ENCODE measurements around the gene SARNP.

SARNP gene

GRCh38 chr12:55741931-55742680 is 75.4 kb downstream of the SARNP start:
- DNase-seq = no peak

GRCh38 chr12:55739025-55739378 is 78.5 kb downstream of the SARNP start:
- no peak for DNase-seq

GRCh38 chr12:55738123-55739024 is 79.2 kb downstream of the SARNP start:
- DNase-seq = peak; percentile 27 to 93 (median 60)

GRCh38 chr12:55737581-55738122 is 79.9 kb downstream of the SARNP start:
- no peak for DNase-seq

- DNase-seq = peak in 3 of 5 experiments; percentile 30 to 69 (median 39)
Observed at GRCh38 chr12:55736780-55737580, 80.5 kb downstream of the SARNP start.

- DNase-seq = no peak
Observed at GRCh38 chr12:55736076-55736475, 81.4 kb downstream of the SARNP start.

GRCh38 chr12:55734595-55734994 is 82.9 kb downstream of the SARNP start:
- no peak for DNase-seq

- DNase-seq = no peak
Observed at GRCh38 chr12:55733858-55734257, 83.7 kb downstream of the SARNP start.

- DNase-seq = no peak
Observed at GRCh38 chr12:55733021-55733555, 84.4 kb downstream of the SARNP start.

- DNase-seq = no peak
Observed at GRCh38 chr12:55732288-55732687, 85.2 kb downstream of the SARNP start.

- DNase-seq = peak in 2 of 5 experiments; percentile 36 to 65
Observed at GRCh38 chr12:55729819-55730818, 87.4 kb downstream of the SARNP start.

- DNase-seq = peak; percentile 32 to 71 (median 46)
Observed at GRCh38 chr12:55728939-55729818, 88.3 kb downstream of the SARNP start, which contains the start of gene CD63. Gene CD63, minus strand, starts transcription at chr12:55729009. Its CDS starts 668 bp downstream, at chr12:55728341.

GRCh38 chr12:55728186-55728938 is 89.2 kb downstream of the SARNP start:
- DNase-seq = peak in 1 of 5 experiments; percentile 32

- DNase-seq = no peak
Observed at GRCh38 chr12:55727643-55728185, 89.8 kb downstream of the SARNP start.

GRCh38 chr12:55726971-55727370 is 90.6 kb downstream of the SARNP start:
- no peak for DNase-seq

- no peak for DNase-seq
Observed at GRCh38 chr12:55725556-55725955, 92.0 kb downstream of the SARNP start.

- DNase-seq = no peak
Observed at GRCh38 chr12:55724940-55725309, 92.6 kb downstream of the SARNP start.

- peak in 4 of 5 experiments; percentile 33 to 78 (median 48) for DNase-seq
Observed at GRCh38 chr12:55724226-55724939, 93.1 kb downstream of the SARNP start.

All from T-helper 2 cell (primary cell).